Inferior parietal cortex (tissue), 1 donor: Measurements from ENCODE around the gene PRKN.
"Not testable (repeated sequence)": the region's sequence is repeated elsewhere in the genome, so short reads cannot be mapped to it uniquely, and the experiment has no call there.

Source experiments
- DNase-seq: peaks from one replicate; pipeline ENCODE4 v3.0.0-alpha.2; 2016; ENCODE audit errors: extremely low spot score

The PRKN gene

GRCh38 chr6:161851486-161851885 lies 876.1 kb downstream of the PRKN start:
- not testable (repeated sequence) for DNase-seq

GRCh38 chr6:161850562-161850961 lies 877.0 kb downstream of the PRKN start:
- DNase-seq, result no peak

- no peak for DNase-seq
These were observed 879.9 kb downstream of the PRKN start for GRCh38 chr6:161847628-161848027.

GRCh38 chr6:161844804-161845203 lies 882.8 kb downstream of the PRKN start:
- DNase-seq, result no peak

GRCh38 chr6:161843066-161843465 lies 884.5 kb downstream of the PRKN start:
- DNase-seq, result no peak

- DNase-seq, result no peak
These were observed 887.2 kb downstream of the PRKN start for GRCh38 chr6:161840380-161840779.

GRCh38 chr6:161838306-161839035 lies 889.1 kb downstream of the PRKN start:
- no peak for DNase-seq

GRCh38 chr6:161837854-161838253 lies 889.7 kb downstream of the PRKN start:
- no peak for DNase-seq

- DNase-seq, result no peak
These were observed 890.2 kb downstream of the PRKN start for GRCh38 chr6:161837449-161837735.

GRCh38 chr6:161836643-161837448 lies 890.7 kb downstream of the PRKN start:
- peak; percentile 63 for DNase-seq

GRCh38 chr6:161835500-161836215 lies 891.9 kb downstream of the PRKN start:
- DNase-seq, result no peak

- no peak for DNase-seq
These were observed 893.1 kb downstream of the PRKN start for GRCh38 chr6:161834426-161834825.

GRCh38 chr6:161833099-161833860 lies 894.3 kb downstream of the PRKN start:
- no peak for DNase-seq

GRCh38 chr6:161832622-161833021 lies 894.9 kb downstream of the PRKN start:
- no peak for DNase-seq

- DNase-seq, result no peak
These were observed 896.5 kb downstream of the PRKN start for GRCh38 chr6:161830866-161831616.

- peak; percentile 44 for DNase-seq
These were observed 898.3 kb downstream of the PRKN start for GRCh38 chr6:161829291-161829729.

- no peak for DNase-seq
These were observed 899.2 kb downstream of the PRKN start for GRCh38 chr6:161828355-161828754.

- no peak for DNase-seq
These were observed 901.1 kb downstream of the PRKN start for GRCh38 chr6:161826512-161826911.

GRCh38 chr6:161822204-161822603 lies 905.4 kb downstream of the PRKN start:
- DNase-seq, result not testable (repeated sequence)

- DNase-seq, result no peak
These were observed 909.7 kb downstream of the PRKN start for GRCh38 chr6:161817881-161818280.

GRCh38 chr6:161815965-161816364 lies 911.6 kb downstream of the PRKN start:
- no peak for DNase-seq
